ENCODE data around the gene KRT5.

KRT5 gene

GRCh38 chr12:52473768-52474167 is 46.4 kb downstream of the KRT5 start, which contains the start of gene KRT6C:
Gene KRT6C, minus strand, starts transcription at chr12:52473805. Its CDS starts 68 bp downstream, at chr12:52473737.
- no peak for DNase-seq (ENCODE audit: low read depth)
- TF ChIP-seq CTCF (IDR thresholded peaks at IDR 0.05; ENCODE audit: control insufficient read depth, extremely low read depth, insufficient read depth), result no peak
- H3K4me3 ChIP-seq (ENCODE audit: low read depth, low read length), result no peak within 1 kb of the TSS

- TF ChIP-seq CTCF (IDR thresholded peaks at IDR 0.05; ENCODE audit: control insufficient read depth, extremely low read depth, insufficient read depth), result no peak
- no peak for DNase-seq (ENCODE audit: low read depth)
- no peak overlapping the region for H3K4me3 ChIP-seq (ENCODE audit: low read depth, low read length)
Observed at GRCh38 chr12:52469853-52470252, 50.3 kb downstream of the KRT5 start.

GRCh38 chr12:52464897-52465296 is 55.3 kb downstream of the KRT5 start:
- H3K4me3 ChIP-seq (ENCODE audit: low read depth, low read length), result no peak overlapping the region
- DNase-seq (ENCODE audit: low read depth), result no peak
- no peak for TF ChIP-seq CTCF (IDR thresholded peaks at IDR 0.05; ENCODE audit: control insufficient read depth, extremely low read depth, insufficient read depth)
